HEK293 (cell line): Measurements from ENCODE around the gene CMKLR1.

Experiments used
- CTCF ChIA-PET: fragments of 350-600 bp; formaldehyde crosslinking; extraction: SDS; loops from one replicate; lab custom pipeline; 2021; ENCODE audit warnings: antibody characterized with exemption; lab: Yijun Ruan, JAX
- POLR2A ChIA-PET: fragments of 300-600 bp; formaldehyde crosslinking; extraction: SDS; loops from one replicate; lab custom pipeline; 2020; ENCODE audit warnings: antibody characterized with exemption, inconsistent platforms; lab: Yijun Ruan, JAX
- H3K27ac ChIP-seq: fragments of 200-500 bp; sonication (Bioruptor generic); 2 replicates; pipeline ENCODE4 v1.5.1; 2014; ENCODE audit warnings: low read depth, low read length, control low read depth, inconsistent platforms; ENCODE audit errors: extremely low read depth
- H3K36me3 ChIP-seq, 2 experiments: fragments of 200-500 bp in 1 of 2; sonication (Bioruptor generic) in 1 of 2; 1 replicate in 1 of 2; 2 replicates in 1 of 2; pipeline ENCODE4 v1.5.1; 2014 to 2017; ENCODE audit warnings: inconsistent platforms in 2 of 2, low read length in 2 of 2; ENCODE audit not compliant: control insufficient read depth in 2 of 2, insufficient read depth in 1 of 2
- H3K4me1 ChIP-seq: fragments of 200-500 bp; sonication (Bioruptor generic); 2 replicates; pipeline ENCODE4 v1.5.1; 2014; ENCODE audit warnings: mild to moderate bottlenecking, low read length, inconsistent platforms; ENCODE audit not compliant: control insufficient read depth, insufficient read depth
- H3K4me3 ChIP-seq: 2 replicates; pipeline ENCODE4 v1.5.1; 2011; ENCODE audit warnings: low read depth, mild to moderate bottlenecking, control low read depth, low read length, moderate library complexity
- H3K9me3 ChIP-seq: fragments of 200-500 bp; sonication (Bioruptor generic); 2 replicates; pipeline ENCODE4 v1.5.1; 2014; ENCODE audit warnings: low read depth, low read length, inconsistent platforms; ENCODE audit not compliant: control insufficient read depth, insufficient read depth
- HOXA7 ChIP-seq: sonication (generic); formaldehyde crosslinking; IDR thresholded peaks from 2 replicates; pipeline ENCODE4 v1.8.1; 2022; ENCODE audit warnings: missing genetic modification reagents, borderline replicate concordance
- KLF16 ChIP-seq: fragments of 450-650 bp; formaldehyde crosslinking; IDR thresholded peaks from 2 replicates; pipeline ENCODE4 v1.5.1; 2017; ENCODE audit warnings: missing biosample characterization, missing genetic modification characterization
- RBAK ChIP-seq: fragments of 450-650 bp; formaldehyde crosslinking; IDR thresholded peaks from 2 replicates; pipeline ENCODE4 v1.5.1; 2016; ENCODE audit warnings: missing biosample characterization, missing genetic modification characterization
- SCRT1 ChIP-seq: fragments of 450-650 bp; formaldehyde crosslinking; IDR thresholded peaks from 2 replicates; pipeline ENCODE4 v1.5.1; 2016; ENCODE audit warnings: missing biosample characterization, missing genetic modification characterization, borderline replicate concordance
- SCRT2 ChIP-seq: fragments of 450-650 bp; formaldehyde crosslinking; IDR thresholded peaks from 2 replicates; pipeline ENCODE4 v1.5.1; 2016; ENCODE audit warnings: missing biosample characterization, missing genetic modification characterization
- SETDB1 ChIP-seq: IDR thresholded peaks from one replicate; pipeline ENCODE4 v1.6.1; 2017; ENCODE audit warnings: mild to moderate bottlenecking, low read length, moderate library complexity, mixed read lengths; ENCODE audit not compliant: insufficient read length
- ZBTB8A ChIP-seq: fragments of 450-650 bp; formaldehyde crosslinking; IDR thresholded peaks from 2 replicates; pipeline ENCODE4 v1.5.1; 2016; ENCODE audit warnings: missing biosample characterization, missing genetic modification characterization
- ZFP3 ChIP-seq: fragments of 450-650 bp; formaldehyde crosslinking; IDR thresholded peaks from 2 replicates; pipeline ENCODE4 v1.5.1; 2016; ENCODE audit warnings: low read depth, missing biosample characterization, missing genetic modification characterization
- ZNF114 ChIP-seq: fragments of 450-650 bp; formaldehyde crosslinking; IDR thresholded peaks from 2 replicates; pipeline ENCODE4 v1.5.0; 2017; ENCODE audit warnings: missing biosample characterization, missing genetic modification characterization
- ZNF133 ChIP-seq: fragments of 450-650 bp; formaldehyde crosslinking; IDR thresholded peaks from 2 replicates; pipeline ENCODE4 v1.5.1; 2016; ENCODE audit warnings: missing biosample characterization, missing genetic modification characterization
- ZNF169 ChIP-seq: fragments of 450-650 bp; formaldehyde crosslinking; IDR thresholded peaks from 2 replicates; pipeline ENCODE4 v1.5.1; 2016; ENCODE audit warnings: missing biosample characterization, missing genetic modification characterization
- ZNF416 ChIP-seq: fragments of 450-650 bp; formaldehyde crosslinking; IDR thresholded peaks from 2 replicates; pipeline ENCODE4 v1.5.1; 2016; ENCODE audit warnings: missing biosample characterization, missing genetic modification characterization
- ZNF473 ChIP-seq: fragments of 450-650 bp; formaldehyde crosslinking; IDR thresholded peaks from 2 replicates; pipeline ENCODE4 v1.5.1; 2017; ENCODE audit warnings: missing biosample characterization, missing genetic modification characterization
- ZNF510 ChIP-seq: fragments of 450-650 bp; formaldehyde crosslinking; IDR thresholded peaks from 2 replicates; pipeline ENCODE4 v1.5.1; 2018; ENCODE audit warnings: mild to moderate bottlenecking, missing genetic modification characterization, missing biosample characterization; ENCODE audit not compliant: insufficient replicate concordance
- ZNF585B ChIP-seq: fragments of 450-650 bp; formaldehyde crosslinking; IDR thresholded peaks from 2 replicates; pipeline ENCODE4 v1.5.1; 2016; ENCODE audit warnings: missing biosample characterization, missing genetic modification characterization
- ZNF621 ChIP-seq: fragments of 450-650 bp; formaldehyde crosslinking; IDR thresholded peaks from 2 replicates; pipeline ENCODE4 v1.5.1; 2017; ENCODE audit warnings: missing biosample characterization, missing genetic modification characterization
- ZNF664 ChIP-seq: fragments of 450-650 bp; formaldehyde crosslinking; IDR thresholded peaks from 2 replicates; pipeline ENCODE4 v1.5.1; 2016; ENCODE audit warnings: missing biosample characterization, missing genetic modification characterization
- ZXDB ChIP-seq: fragments of 450-650 bp; formaldehyde crosslinking; IDR thresholded peaks from 2 replicates; pipeline ENCODE4 v1.5.1; 2016; ENCODE audit warnings: missing biosample characterization, missing genetic modification characterization
- TF ChIP-seq, protein P1 (sequence below): fragments of 450-650 bp; formaldehyde crosslinking; IDR thresholded peaks from 2 replicates; pipeline ENCODE4; 2016; ENCODE audit warnings: missing biosample characterization, missing genetic modification characterization
- TF ChIP-seq, protein P2 (sequence below): fragments of 450-650 bp; formaldehyde crosslinking; conservative IDR thresholded peaks from 2 replicates; pipeline ENCODE4 v1.5.1; 2016; ENCODE audit warnings: low read depth, missing biosample characterization, missing genetic modification characterization
- TF ChIP-seq, protein P3 (sequence below): fragments of 450-650 bp; formaldehyde crosslinking; IDR thresholded peaks from 2 replicates; pipeline ENCODE4 v1.5.1; 2017; ENCODE audit warnings: missing biosample characterization, missing genetic modification characterization
- TF ChIP-seq, protein P4 (sequence below): fragments of 450-650 bp; formaldehyde crosslinking; IDR thresholded peaks from 2 replicates; pipeline ENCODE4 v1.5.1; 2016; ENCODE audit warnings: missing biosample characterization, missing genetic modification characterization
- TF ChIP-seq, protein P5 (sequence below): IDR thresholded peaks from 2 replicates; pipeline ENCODE4 v1.6.1; 2011; ENCODE audit warnings: mild to moderate bottlenecking, low read depth, low read length, borderline replicate concordance
- TF ChIP-seq, protein P6 (sequence below): fragments of 450-650 bp; formaldehyde crosslinking; IDR thresholded peaks from 2 replicates; pipeline ENCODE4 v1.5.1; 2016; ENCODE audit warnings: missing biosample characterization, missing genetic modification characterization

CMKLR1 gene

DNA sequence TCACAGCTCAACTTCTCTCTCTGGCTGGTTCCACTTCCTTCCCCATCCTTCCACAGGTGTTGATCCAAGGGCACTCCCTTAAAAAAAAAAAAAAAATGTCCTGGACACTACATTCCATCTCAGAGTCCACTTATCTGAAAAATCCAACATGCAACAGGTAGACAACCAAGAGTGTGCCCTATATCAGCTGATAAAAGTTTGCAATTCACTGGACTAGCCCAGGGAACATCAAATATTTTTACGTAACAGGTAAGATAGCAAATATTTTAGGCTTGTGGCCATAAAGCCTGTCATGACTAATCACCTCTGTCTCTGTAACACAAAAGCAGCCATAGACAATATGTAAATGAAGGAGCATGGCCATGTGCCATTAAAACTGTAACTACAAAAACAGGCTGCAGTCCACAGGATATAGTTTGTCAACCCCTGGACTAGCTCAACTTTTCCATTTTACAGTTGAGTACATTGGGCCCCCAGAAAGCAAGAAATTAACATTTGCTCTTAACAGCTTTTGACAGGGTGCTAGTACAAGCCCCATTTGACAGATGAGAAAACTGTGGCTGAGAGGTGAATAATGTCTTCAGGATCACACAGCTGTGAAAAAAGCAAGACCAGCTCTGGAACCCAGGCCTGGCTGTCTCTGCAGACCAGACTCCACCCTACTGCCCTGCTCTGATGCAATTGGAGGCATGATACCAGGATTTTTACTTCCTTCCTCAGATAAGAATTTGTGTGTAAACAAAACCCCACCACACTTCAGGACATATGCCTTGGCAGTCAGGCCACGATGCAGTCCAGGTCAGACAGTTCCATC, 68.9 kb downstream of the CMKLR1 start:
- CTCF ChIA-PET, result interaction anchor here (0.5 to 0.7 kb wide), 2 partner anchors 11 to 277 kb away, joined by 3 read pairs; no protein-coding TSS in a partner anchor
- no peaks in the 10 kb centered on the region for H3K4me1 ChIP-seq
- TF ChIP-seq SCRT1 (tag by site-specific recombination) (peak; percentile 70; the same call in 1 of the 2 replicates), SCRT2 (peak; percentile 78), ZBTB8A (tag by site-specific recombination) (no peak), ZNF585B (no peak), ZNF416 (no peak)
- TF ChIP-seq, protein P1, sequence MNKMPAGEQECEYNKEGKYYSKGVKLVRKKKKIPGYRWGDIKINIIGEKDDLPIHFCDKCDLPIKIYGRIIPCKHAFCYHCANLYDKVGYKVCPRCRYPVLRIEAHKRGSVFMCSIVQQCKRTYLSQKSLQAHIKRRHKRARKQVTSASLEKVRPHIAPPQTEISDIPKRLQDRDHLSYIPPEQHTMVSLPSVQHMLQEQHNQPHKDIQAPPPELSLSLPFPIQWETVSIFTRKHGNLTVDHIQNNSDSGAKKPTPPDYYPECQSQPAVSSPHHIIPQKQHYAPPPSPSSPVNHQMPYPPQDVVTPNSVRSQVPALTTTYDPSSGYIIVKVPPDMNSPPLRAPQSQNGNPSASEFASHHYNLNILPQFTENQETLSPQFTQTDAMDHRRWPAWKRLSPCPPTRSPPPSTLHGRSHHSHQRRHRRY, result no peak
- TF ChIP-seq, protein P2, sequence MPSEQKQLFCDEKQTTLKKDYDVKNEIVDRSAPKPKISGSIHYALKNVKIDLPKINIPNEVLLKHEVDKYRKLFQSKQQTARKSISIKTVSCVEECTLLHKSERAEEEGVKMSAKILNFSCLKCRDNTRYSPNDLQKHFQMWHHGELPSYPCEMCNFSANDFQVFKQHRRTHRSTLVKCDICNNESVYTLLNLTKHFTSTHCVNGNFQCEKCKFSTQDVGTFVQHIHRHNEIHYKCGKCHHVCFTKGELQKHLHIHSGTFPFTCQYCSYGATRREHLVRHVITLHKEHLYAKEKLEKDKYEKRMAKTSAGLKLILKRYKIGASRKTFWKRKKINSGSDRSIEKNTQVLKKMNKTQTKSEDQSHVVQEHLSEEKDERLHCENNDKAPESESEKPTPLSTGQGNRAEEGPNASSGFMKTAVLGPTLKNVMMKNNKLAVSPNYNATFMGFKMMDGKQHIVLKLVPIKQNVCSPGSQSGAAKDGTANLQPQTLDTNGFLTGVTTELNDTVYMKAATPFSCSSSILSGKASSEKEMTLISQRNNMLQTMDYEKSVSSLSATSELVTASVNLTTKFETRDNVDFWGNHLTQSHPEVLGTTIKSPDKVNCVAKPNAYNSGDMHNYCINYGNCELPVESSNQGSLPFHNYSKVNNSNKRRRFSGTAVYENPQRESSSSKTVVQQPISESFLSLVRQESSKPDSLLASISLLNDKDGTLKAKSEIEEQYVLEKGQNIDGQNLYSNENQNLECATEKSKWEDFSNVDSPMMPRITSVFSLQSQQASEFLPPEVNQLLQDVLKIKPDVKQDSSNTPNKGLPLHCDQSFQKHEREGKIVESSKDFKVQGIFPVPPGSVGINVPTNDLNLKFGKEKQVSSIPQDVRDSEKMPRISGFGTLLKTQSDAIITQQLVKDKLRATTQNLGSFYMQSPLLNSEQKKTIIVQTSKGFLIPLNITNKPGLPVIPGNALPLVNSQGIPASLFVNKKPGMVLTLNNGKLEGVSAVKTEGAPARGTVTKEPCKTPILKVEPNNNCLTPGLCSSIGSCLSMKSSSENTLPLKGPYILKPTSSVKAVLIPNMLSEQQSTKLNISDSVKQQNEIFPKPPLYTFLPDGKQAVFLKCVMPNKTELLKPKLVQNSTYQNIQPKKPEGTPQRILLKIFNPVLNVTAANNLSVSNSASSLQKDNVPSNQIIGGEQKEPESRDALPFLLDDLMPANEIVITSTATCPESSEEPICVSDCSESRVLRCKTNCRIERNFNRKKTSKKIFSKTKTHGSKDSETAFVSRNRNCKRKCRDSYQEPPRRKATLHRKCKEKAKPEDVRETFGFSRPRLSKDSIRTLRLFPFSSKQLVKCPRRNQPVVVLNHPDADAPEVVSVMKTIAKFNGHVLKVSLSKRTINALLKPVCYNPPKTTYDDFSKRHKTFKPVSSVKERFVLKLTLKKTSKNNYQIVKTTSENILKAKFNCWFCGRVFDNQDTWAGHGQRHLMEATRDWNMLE (tag by site-specific recombination), result no peak

DNA sequence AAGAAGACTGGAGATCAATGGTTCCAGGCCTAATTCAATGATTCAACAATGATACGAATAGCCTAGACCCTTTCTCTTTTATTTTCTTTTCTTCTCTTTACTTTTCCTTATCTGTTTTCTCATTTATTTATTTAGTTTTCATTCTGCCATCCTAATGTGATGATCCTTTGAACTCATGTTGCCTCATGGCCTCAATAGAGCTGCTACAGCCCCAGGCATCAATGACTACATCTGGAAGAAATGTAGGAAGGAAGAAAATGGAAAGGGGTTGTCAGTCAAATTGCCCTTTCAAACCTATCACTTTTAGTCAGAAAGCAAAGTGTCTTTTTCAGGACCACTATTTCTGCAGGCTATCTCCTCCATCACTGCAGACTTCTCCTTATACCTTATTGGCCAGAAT, 69.9 kb downstream of the CMKLR1 start:
- Histone ChIP-seq H3K4me1 (no peaks in the 10 kb centered on the region), H3K27ac (no peak overlapping the region), H3K9me3 (no peaks in the 10 kb centered on the region), H3K4me3 (no peak overlapping the region), H3K36me3 (no peaks in the 10 kb centered on the region)
- ChIA-PET CTCF (no interaction called here), POLR2A (no interaction called here)
- no peak for TF ChIP-seq ZNF621 (tag by site-specific recombination)
- TF ChIP-seq ZNF510 (tag by site-specific recombination), result no peak
- TF ChIP-seq HOXA7 (CRISPR knock-in tag), result no peak
- TF ChIP-seq ZNF114, result no peak
- TF ChIP-seq, protein P3, sequence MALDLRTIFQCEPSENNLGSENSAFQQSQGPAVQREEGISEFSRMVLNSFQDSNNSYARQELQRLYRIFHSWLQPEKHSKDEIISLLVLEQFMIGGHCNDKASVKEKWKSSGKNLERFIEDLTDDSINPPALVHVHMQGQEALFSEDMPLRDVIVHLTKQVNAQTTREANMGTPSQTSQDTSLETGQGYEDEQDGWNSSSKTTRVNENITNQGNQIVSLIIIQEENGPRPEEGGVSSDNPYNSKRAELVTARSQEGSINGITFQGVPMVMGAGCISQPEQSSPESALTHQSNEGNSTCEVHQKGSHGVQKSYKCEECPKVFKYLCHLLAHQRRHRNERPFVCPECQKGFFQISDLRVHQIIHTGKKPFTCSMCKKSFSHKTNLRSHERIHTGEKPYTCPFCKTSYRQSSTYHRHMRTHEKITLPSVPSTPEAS, result no peak
- no peak for TF ChIP-seq ZNF169 (tag by site-specific recombination)
- TF ChIP-seq ZNF133 (tag by site-specific recombination), result no peak
- TF ChIP-seq ZXDB (tag by site-specific recombination), result no peak
- no peak for TF ChIP-seq KLF16 (tag by site-specific recombination)
- TF ChIP-seq, protein P4, sequence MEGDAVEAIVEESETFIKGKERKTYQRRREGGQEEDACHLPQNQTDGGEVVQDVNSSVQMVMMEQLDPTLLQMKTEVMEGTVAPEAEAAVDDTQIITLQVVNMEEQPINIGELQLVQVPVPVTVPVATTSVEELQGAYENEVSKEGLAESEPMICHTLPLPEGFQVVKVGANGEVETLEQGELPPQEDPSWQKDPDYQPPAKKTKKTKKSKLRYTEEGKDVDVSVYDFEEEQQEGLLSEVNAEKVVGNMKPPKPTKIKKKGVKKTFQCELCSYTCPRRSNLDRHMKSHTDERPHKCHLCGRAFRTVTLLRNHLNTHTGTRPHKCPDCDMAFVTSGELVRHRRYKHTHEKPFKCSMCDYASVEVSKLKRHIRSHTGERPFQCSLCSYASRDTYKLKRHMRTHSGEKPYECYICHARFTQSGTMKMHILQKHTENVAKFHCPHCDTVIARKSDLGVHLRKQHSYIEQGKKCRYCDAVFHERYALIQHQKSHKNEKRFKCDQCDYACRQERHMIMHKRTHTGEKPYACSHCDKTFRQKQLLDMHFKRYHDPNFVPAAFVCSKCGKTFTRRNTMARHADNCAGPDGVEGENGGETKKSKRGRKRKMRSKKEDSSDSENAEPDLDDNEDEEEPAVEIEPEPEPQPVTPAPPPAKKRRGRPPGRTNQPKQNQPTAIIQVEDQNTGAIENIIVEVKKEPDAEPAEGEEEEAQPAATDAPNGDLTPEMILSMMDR, result no peak
- TF ChIP-seq SETDB1, result no peak
- TF ChIP-seq, protein P5, sequence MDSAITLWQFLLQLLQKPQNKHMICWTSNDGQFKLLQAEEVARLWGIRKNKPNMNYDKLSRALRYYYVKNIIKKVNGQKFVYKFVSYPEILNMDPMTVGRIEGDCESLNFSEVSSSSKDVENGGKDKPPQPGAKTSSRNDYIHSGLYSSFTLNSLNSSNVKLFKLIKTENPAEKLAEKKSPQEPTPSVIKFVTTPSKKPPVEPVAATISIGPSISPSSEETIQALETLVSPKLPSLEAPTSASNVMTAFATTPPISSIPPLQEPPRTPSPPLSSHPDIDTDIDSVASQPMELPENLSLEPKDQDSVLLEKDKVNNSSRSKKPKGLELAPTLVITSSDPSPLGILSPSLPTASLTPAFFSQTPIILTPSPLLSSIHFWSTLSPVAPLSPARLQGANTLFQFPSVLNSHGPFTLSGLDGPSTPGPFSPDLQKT, result no peak
- no peak for TF ChIP-seq RBAK (tag by site-specific recombination)
- TF ChIP-seq, protein P6, sequence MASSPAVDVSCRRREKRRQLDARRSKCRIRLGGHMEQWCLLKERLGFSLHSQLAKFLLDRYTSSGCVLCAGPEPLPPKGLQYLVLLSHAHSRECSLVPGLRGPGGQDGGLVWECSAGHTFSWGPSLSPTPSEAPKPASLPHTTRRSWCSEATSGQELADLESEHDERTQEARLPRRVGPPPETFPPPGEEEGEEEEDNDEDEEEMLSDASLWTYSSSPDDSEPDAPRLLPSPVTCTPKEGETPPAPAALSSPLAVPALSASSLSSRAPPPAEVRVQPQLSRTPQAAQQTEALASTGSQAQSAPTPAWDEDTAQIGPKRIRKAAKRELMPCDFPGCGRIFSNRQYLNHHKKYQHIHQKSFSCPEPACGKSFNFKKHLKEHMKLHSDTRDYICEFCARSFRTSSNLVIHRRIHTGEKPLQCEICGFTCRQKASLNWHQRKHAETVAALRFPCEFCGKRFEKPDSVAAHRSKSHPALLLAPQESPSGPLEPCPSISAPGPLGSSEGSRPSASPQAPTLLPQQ (tag by site-specific recombination), result no peak
- no peak for TF ChIP-seq ZNF664 (tag by site-specific recombination)
- TF ChIP-seq ZNF473 (tag by site-specific recombination), result no peak
- no peak for TF ChIP-seq ZFP3

More for the DNA sequence above, 68.9 kb downstream of the CMKLR1 start:
- Histone ChIP-seq H3K4me3 (no peak overlapping the region), H3K36me3 (no peaks in the 10 kb centered on the region), H3K9me3 (no peaks in the 10 kb centered on the region), H3K27ac (no peak overlapping the region)
- POLR2A ChIA-PET, result no interaction called here
